WTC11 (cell line): ENCODE measurements around the gene LSR.

Source experiments
- CREB1 ChIP-seq: sonication (generic); formaldehyde crosslinking; IDR thresholded peaks from 2 replicates; pipeline ENCODE4 v1.8.0; 2023; ENCODE audit warnings: mild to moderate bottlenecking, missing genetic modification reagents
- CTCF ChIP-seq: fragments of 200-600 bp; IDR thresholded peaks from 2 replicates; pipeline ENCODE4 v1.8.0; 2022; ENCODE audit warnings: antibody characterized with exemption
- FOXJ3 ChIP-seq: sonication (generic); formaldehyde crosslinking; IDR thresholded peaks from 2 replicates; pipeline ENCODE4 v1.9.0; 2021; ENCODE audit warnings: missing genetic modification reagents, mild to moderate bottlenecking, borderline replicate concordance
- SMAD4 ChIP-seq: sonication (generic); formaldehyde crosslinking; IDR thresholded peaks from 2 replicates; pipeline ENCODE4 v1.8.0; 2022; ENCODE audit warnings: mild to moderate bottlenecking, missing genetic modification reagents
- ZNF232 ChIP-seq: sonication (generic); formaldehyde crosslinking; IDR thresholded peaks from 2 replicates; pipeline ENCODE4 v1.8.0; 2022; ENCODE audit warnings: mild to moderate bottlenecking, missing genetic modification reagents

- TF ChIP-seq ZNF232: no peak
- TF ChIP-seq CTCF: no peak
- no peak for TF ChIP-seq SMAD4 (CRISPR knock-in tag)
- no peak for TF ChIP-seq FOXJ3 (CRISPR knock-in tag)
- no peak for TF ChIP-seq CREB1
Measured at GRCh38 chr19:35309481-35310279, 60.9 kb downstream of the LSR start.
